ENCODE results near the gene PABPC1L2A. TPM values are rescaled to one million over a fixed set of nuclear protein-coding genes. Genes with fewer than 3 reads are reported as not detected.
"Not testable (repeated sequence)": the region's sequence is repeated elsewhere in the genome, so short reads cannot be mapped to it uniquely, and the experiment has no call there.

The PABPC1L2A gene
- total RNA-seq, 2 experiments from 2014 or later = not detected

DNA sequence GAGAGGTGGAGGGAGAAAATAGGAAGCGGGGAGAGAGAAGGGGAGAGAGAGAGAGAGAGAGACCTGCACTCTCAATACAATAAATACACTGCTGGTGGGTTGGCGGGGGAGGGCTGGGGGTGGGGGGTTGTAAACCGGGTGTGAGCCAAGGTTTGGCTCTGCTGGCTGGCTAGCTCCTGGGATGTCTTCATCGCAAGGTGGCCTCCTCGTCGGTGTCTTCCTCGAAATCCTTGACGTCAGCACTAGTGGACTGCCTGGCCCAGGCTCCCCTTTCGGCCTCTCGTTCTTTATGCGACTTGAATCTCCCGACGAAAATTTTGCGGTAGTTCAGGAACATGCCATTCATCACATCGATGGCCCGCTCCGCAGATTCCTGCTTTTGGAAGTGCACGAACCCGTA is 715 bp downstream of the PABPC1L2A start:
- CTCF ChIA-PET; intact Hi-C loops (cut with DNase I, micrococcal nuclease); H3K4me1 Mint-ChIP-seq (ENCODE audit: low read depth); POLR2A ChIA-PET; H3K9me3 ChIP-seq (ENCODE audit: control insufficient read depth in 1 of 2, insufficient read depth in 1 of 2, low read length in 2 of 2); H3K4me3 ChIP-seq (ENCODE audit: low read length); ATAC-seq (ENCODE audit: poor library complexity); H3K27me3 ChIP-seq (ENCODE audit: control insufficient read depth in 1 of 2, insufficient read depth in 2 of 2, low read length in 2 of 2); H3K27ac Mint-ChIP-seq; H3K36me3 ChIP-seq (ENCODE audit: insufficient read depth, low read length); H3K4me1 ChIP-seq (ENCODE audit: insufficient read depth, low read length); DNase-seq; H3K9me3 Mint-ChIP-seq; H3K4me3 Mint-ChIP-seq; H3K27ac ChIP-seq (ENCODE audit: low read depth in 1 of 2, low read length in 2 of 2); H3K36me3 Mint-ChIP-seq (ENCODE audit: low read depth): not testable (repeated sequence)
- H3K27me3 Mint-ChIP-seq = peaks cover 27% of the 10 kb centered on the region

GRCh38 chrX:73076838-73077237 is 2.5 kb downstream of the PABPC1L2A start:
- ChIA-PET CTCF (no interaction called here), POLR2A (no interaction called here)
- DNase-seq (no peak), ATAC-seq (ENCODE audit: poor library complexity) (no peak)
- H3K4me3 Mint-ChIP-seq = no peak overlapping the region
- no peak overlapping the region for H3K27ac Mint-ChIP-seq
- no peaks in the 10 kb centered on the region for H3K36me3 Mint-ChIP-seq (ENCODE audit: low read depth)
- peaks cover 32% of the 10 kb centered on the region for H3K27me3 Mint-ChIP-seq
- no peaks in the 10 kb centered on the region for H3K4me1 ChIP-seq (ENCODE audit: insufficient read depth, low read length)
- no peak overlapping the region for H3K27ac ChIP-seq (ENCODE audit: low read depth in 1 of 2, low read length in 2 of 2)
- H3K4me1 Mint-ChIP-seq (ENCODE audit: low read depth) = no peaks in the 10 kb centered on the region
- no peaks in the 10 kb centered on the region for H3K9me3 ChIP-seq (ENCODE audit: control insufficient read depth in 1 of 2, insufficient read depth in 1 of 2, low read length in 2 of 2)
- H3K9me3 Mint-ChIP-seq = no peaks in the 10 kb centered on the region
- no peak overlapping the region for H3K4me3 ChIP-seq (ENCODE audit: low read length)
- H3K36me3 ChIP-seq (ENCODE audit: insufficient read depth, low read length) = no peaks in the 10 kb centered on the region
- H3K27me3 ChIP-seq (ENCODE audit: control insufficient read depth in 1 of 2, insufficient read depth in 2 of 2, low read length in 2 of 2) = peaks cover 0 to 9% of the 10 kb centered on the region in 2 experiments
- intact Hi-C loops (cut with DNase I, micrococcal nuclease) = no loop called here
- TF ChIP-seq CTCF (IDR thresholded peaks at IDR 0.05) = no peak

- peaks cover 13% of the 10 kb centered on the region for H3K27me3 Mint-ChIP-seq
- no peaks in the 10 kb centered on the region for H3K36me3 Mint-ChIP-seq (ENCODE audit: low read depth)
- intact Hi-C loops (cut with DNase I, micrococcal nuclease) = no loop called here
- ChIA-PET POLR2A (no interaction called here), CTCF (no interaction called here)
- H3K4me3 ChIP-seq (ENCODE audit: low read length) = no peak overlapping the region
- no peak overlapping the region for H3K4me3 Mint-ChIP-seq
- ATAC-seq (ENCODE audit: poor library complexity) (no peak), DNase-seq (no peak)
- H3K27ac ChIP-seq (ENCODE audit: low read depth in 1 of 2, low read length in 2 of 2) = no peak overlapping the region
- H3K9me3 ChIP-seq (ENCODE audit: control insufficient read depth in 1 of 2, insufficient read depth in 1 of 2, low read length in 2 of 2) = peaks cover 0 to 29% of the 10 kb centered on the region in 2 experiments
- H3K36me3 ChIP-seq (ENCODE audit: insufficient read depth, low read length) = no peaks in the 10 kb centered on the region
- no peak overlapping the region for H3K27ac Mint-ChIP-seq
- H3K4me1 Mint-ChIP-seq (ENCODE audit: low read depth) = no peaks in the 10 kb centered on the region
- H3K27me3 ChIP-seq (ENCODE audit: control insufficient read depth in 1 of 2, insufficient read depth in 2 of 2, low read length in 2 of 2) = peaks cover 0 to 5% of the 10 kb centered on the region in 2 experiments
- TF ChIP-seq CTCF (IDR thresholded peaks at IDR 0.05) = no peak
- H3K4me1 ChIP-seq (ENCODE audit: insufficient read depth, low read length) = no peaks in the 10 kb centered on the region
- H3K9me3 Mint-ChIP-seq = peaks cover 2% of the 10 kb centered on the region
Observed at GRCh38 chrX:73069365-73070035, 9.8 kb downstream of the PABPC1L2A start.

Data from CD4-positive, alpha-beta T cell (primary cell).